HCT116 (cell line): ENCODE measurements around the gene DPRX. TPM values are rescaled to one million over a fixed set of nuclear protein-coding genes. Genes with fewer than 3 reads are reported as not detected.

Experiments used
- ATAC-seq: fragments of 200-7000 bp; cut with Tn5 transposase; 2 replicates; pipeline ENCODE4 v1.9.1; 2020; ENCODE audit warnings: mild to moderate bottlenecking, moderate library complexity
- BruUV-seq: library from RNA; stranded (reverse); fragments of 400-500 nt; replicated peaks from 2 replicates; lab custom pipeline; 2021; lab: Mats Ljungman, UMichigan
- CTCF ChIA-PET: fragments of 300-600 bp; sonication (Branson Sonifier 250); formaldehyde crosslinking; loops from one replicate; lab custom pipeline; 2021; ENCODE audit warnings: antibody characterized with exemption; lab: Charles Lee
- POLR2A ChIA-PET: fragments of 300-600, 350-600 bp; sonication (Branson Sonifier 250); formaldehyde crosslinking; loops from one replicate; lab custom pipeline; 2021; ENCODE audit warnings: antibody characterized with exemption; lab: Charles Lee
- RAD21 ChIA-PET, 2 experiments: fragments of 300-600 bp; sonication (Branson Sonifier 250); formaldehyde crosslinking; loops; one replicate each; lab custom pipeline; 2023; ENCODE audit warnings: low total read pairs in 2 of 2; ENCODE audit not compliant: uncharacterized antibody in 2 of 2, unreplicated experiment in 2 of 2, low non-redundant PET in 1 of 2; lab: Charles Lee
- DNase-seq: peaks from one replicate; pipeline ENCODE4 v3.0.0-alpha.2; 2010; ENCODE audit warnings: low read depth, low spot score
- H2AFZ ChIP-seq: fragments of 200-600 bp; shearing (Covaris generic), sonication (generic); 2 replicates; pipeline ENCODE4 v1.6.1; 2017; ENCODE audit warnings: low read depth, mixed run types, mixed read lengths, antibody characterized with exemption, low read length; ENCODE audit not compliant: poor library complexity, severe bottlenecking
- H3K27ac ChIP-seq: 2 replicates; pipeline ENCODE4 v1.5.1; 2012; ENCODE audit warnings: low read depth, low read length
- H3K27me3 ChIP-seq: fragments of 200-600 bp; sonication (generic); 2 replicates; pipeline ENCODE4 v1.6.1; 2016; ENCODE audit warnings: mixed run types, low read length, mixed read lengths; ENCODE audit not compliant: insufficient read depth
- H3K36me3 ChIP-seq, 2 experiments: fragments of 200-500 bp in 1 of 2; fragments of 200-600 bp in 1 of 2; sonication (Bioruptor generic) in 1 of 2; sonication (generic) in 1 of 2; 2 replicates each; pipeline versions ENCODE4 v1.5.1 to v1.6.1; 2014 to 2016; ENCODE audit warnings: low read length in 2 of 2, inconsistent platforms in 1 of 2, mixed read lengths in 1 of 2, mixed run types in 1 of 2; ENCODE audit not compliant: insufficient read depth in 2 of 2, control insufficient read depth in 1 of 2
- H3K4me1 ChIP-seq, 2 experiments: fragments of 200-600 bp in 1 of 2; sonication (generic) in 1 of 2; 2 replicates each; pipeline versions ENCODE4 v1.5.1 to v1.6.1; 2012 to 2017; ENCODE audit warnings: low read length in 2 of 2, inconsistent platforms in 1 of 2, mild to moderate bottlenecking in 1 of 2, mixed read lengths in 1 of 2, mixed run types in 1 of 2, moderate library complexity in 1 of 2; ENCODE audit not compliant: insufficient read depth in 2 of 2, control insufficient read depth in 1 of 2
- H3K4me2 ChIP-seq: fragments of 200-600 bp; sonication (generic); 2 replicates; pipeline ENCODE4 v1.6.1; 2017; ENCODE audit warnings: mixed run types, low read length, mixed read lengths
- H3K4me3 ChIP-seq, 2 experiments: fragments of 200-600 bp in 1 of 2; sonication (generic) in 1 of 2; replicated peaks in 1 of 2; 2 replicates each; pipeline ENCODE4 v1.5.1; 2011 to 2016; ENCODE audit warnings: low read length in 2 of 2, control low read depth in 1 of 2, low read depth in 1 of 2, mild to moderate bottlenecking in 1 of 2, mixed read lengths in 1 of 2, mixed run types in 1 of 2
- H3K79me2 ChIP-seq: fragments of 200-600 bp; sonication (generic); 2 replicates; pipeline ENCODE4 v1.6.1; 2017; ENCODE audit warnings: mild to moderate bottlenecking, mixed run types, low read length, moderate library complexity, mixed read lengths; ENCODE audit not compliant: insufficient read depth
- H3K9ac ChIP-seq: fragments of 200-600 bp; sonication (generic); 2 replicates; pipeline ENCODE4 v1.6.1; 2016; ENCODE audit warnings: low read length, mixed read lengths
- H3K9me2 ChIP-seq: fragments of 200-600 bp; sonication (generic), shearing (Covaris generic); 2 replicates; pipeline ENCODE4 v1.6.1; 2017; ENCODE audit warnings: mixed run types, mild to moderate bottlenecking, moderate library complexity; ENCODE audit not compliant: insufficient read depth
- H3K9me3 ChIP-seq, 2 experiments: fragments of 200-500 bp in 1 of 2; fragments of 200-600 bp in 1 of 2; sonication (Bioruptor generic) in 1 of 2; sonication (generic) in 1 of 2; 2 replicates each; pipeline ENCODE4 v1.6.1; 2014 to 2017; ENCODE audit warnings: low read length in 2 of 2, mixed read lengths in 2 of 2, inconsistent platforms in 1 of 2, low read depth in 1 of 2, mild to moderate bottlenecking in 1 of 2, mixed run types in 1 of 2, moderate library complexity in 1 of 2; ENCODE audit not compliant: control insufficient read depth in 1 of 2, insufficient read depth in 1 of 2
- H4K20me1 ChIP-seq: fragments of 200-600 bp; sonication (generic), shearing (Covaris generic); 2 replicates; pipeline ENCODE4 v1.6.1; 2017; ENCODE audit warnings: mixed run types, mild to moderate bottlenecking, moderate library complexity; ENCODE audit not compliant: insufficient read depth
- CBX3 ChIP-seq: IDR thresholded peaks from 2 replicates; pipeline ENCODE4 v1.6.1; 2012; ENCODE audit warnings: low read depth
- CEBPB ChIP-seq: IDR thresholded peaks from 2 replicates; pipeline ENCODE4 v1.6.1; 2012; ENCODE audit warnings: low read depth
- EGR1 ChIP-seq: IDR thresholded peaks from 2 replicates; pipeline ENCODE4 v1.6.1; 2012; ENCODE audit warnings: low read depth
- EZH2phosphoT487 ChIP-seq: fragments of 200-600 bp; IDR thresholded peaks from 2 replicates; pipeline ENCODE4 v1.6.1; 2018; ENCODE audit warnings: antibody characterized with exemption, borderline replicate concordance
- FOSL1 ChIP-seq: IDR thresholded peaks from 2 replicates; pipeline ENCODE4 v1.6.1; 2012; ENCODE audit warnings: low read depth
- RAD21 ChIP-seq: IDR thresholded peaks from 2 replicates; pipeline ENCODE4 v1.6.1; 2012; ENCODE audit warnings: low read depth, mild to moderate bottlenecking
- TCF7L2 ChIP-seq: IDR thresholded peaks from 2 replicates; pipeline ENCODE4 v1.7.0; 2011; ENCODE audit warnings: borderline replicate concordance, inconsistent platforms; ENCODE audit not compliant: insufficient read depth, insufficient read length; ENCODE audit errors: extremely low read depth
- ZFX ChIP-seq: fragments of 450-650 bp; IDR thresholded peaks from 2 replicates; pipeline ENCODE4 v1.6.1; 2017
- intact Hi-C: fragments of 100-400 bp; cut with micrococcal nuclease; formaldehyde crosslinking; loops from 2 replicates; pipeline ENCODE4 v1.10.0; 2022
- total RNA-seq: library from RNA; stranded (reverse); gene quantifications from one replicate; pipeline ENCODE4 v1.2.1, GENCODE V29; 2021; ENCODE audit not compliant: unreplicated experiment
- TF ChIP-seq, protein P1 (sequence below): IDR thresholded peaks from 2 replicates; pipeline ENCODE4 v1.6.1; 2012; ENCODE audit warnings: low read depth

The DPRX gene
- total RNA-seq, 1 experiment from 2014 or later: not detected

- Histone ChIP-seq H3K4me2 (no peak overlapping the region), H3K36me3 (no peaks in the 10 kb centered on the region), H3K27me3 (no peaks in the 10 kb centered on the region), H3K9me3 (peaks cover 3 to 6% of the 10 kb centered on the region in 2 experiments; a peak in 2 of 4 replicates), H3K79me2 (no peaks in the 10 kb centered on the region), H3K27ac (no peak overlapping the region), H2AFZ (no peak overlapping the region), H3K9ac (no peak overlapping the region), H3K4me1 (no peaks in the 10 kb centered on the region), H3K4me3 (no peak overlapping the region), H3K9me2 (no peaks in the 10 kb centered on the region), H4K20me1 (no peaks in the 10 kb centered on the region)
- ChIA-PET POLR2A (no interaction called here), RAD21 (no interaction called here), CTCF (no interaction called here)
- DNase-seq: no peak
- no TSS peak for BruUV-seq
- no peak for ATAC-seq
- intact Hi-C loops: no loop called here
- TF ChIP-seq ZFX: no peak
- TF ChIP-seq CBX3: no peak
- no peak for TF ChIP-seq RAD21
- TF ChIP-seq, protein P1, sequence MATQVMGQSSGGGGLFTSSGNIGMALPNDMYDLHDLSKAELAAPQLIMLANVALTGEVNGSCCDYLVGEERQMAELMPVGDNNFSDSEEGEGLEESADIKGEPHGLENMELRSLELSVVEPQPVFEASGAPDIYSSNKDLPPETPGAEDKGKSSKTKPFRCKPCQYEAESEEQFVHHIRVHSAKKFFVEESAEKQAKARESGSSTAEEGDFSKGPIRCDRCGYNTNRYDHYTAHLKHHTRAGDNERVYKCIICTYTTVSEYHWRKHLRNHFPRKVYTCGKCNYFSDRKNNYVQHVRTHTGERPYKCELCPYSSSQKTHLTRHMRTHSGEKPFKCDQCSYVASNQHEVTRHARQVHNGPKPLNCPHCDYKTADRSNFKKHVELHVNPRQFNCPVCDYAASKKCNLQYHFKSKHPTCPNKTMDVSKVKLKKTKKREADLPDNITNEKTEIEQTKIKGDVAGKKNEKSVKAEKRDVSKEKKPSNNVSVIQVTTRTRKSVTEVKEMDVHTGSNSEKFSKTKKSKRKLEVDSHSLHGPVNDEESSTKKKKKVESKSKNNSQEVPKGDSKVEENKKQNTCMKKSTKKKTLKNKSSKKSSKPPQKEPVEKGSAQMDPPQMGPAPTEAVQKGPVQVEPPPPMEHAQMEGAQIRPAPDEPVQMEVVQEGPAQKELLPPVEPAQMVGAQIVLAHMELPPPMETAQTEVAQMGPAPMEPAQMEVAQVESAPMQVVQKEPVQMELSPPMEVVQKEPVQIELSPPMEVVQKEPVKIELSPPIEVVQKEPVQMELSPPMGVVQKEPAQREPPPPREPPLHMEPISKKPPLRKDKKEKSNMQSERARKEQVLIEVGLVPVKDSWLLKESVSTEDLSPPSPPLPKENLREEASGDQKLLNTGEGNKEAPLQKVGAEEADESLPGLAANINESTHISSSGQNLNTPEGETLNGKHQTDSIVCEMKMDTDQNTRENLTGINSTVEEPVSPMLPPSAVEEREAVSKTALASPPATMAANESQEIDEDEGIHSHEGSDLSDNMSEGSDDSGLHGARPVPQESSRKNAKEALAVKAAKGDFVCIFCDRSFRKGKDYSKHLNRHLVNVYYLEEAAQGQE: no peak
- TF ChIP-seq EGR1: no peak
- no peak for TF ChIP-seq EZH2phosphoT487
- TF ChIP-seq, all 23 proteins: peak for 0
Observed at GRCh38 chr19:53583181-53583580, 48.6 kb upstream of the DPRX start.

DNA sequence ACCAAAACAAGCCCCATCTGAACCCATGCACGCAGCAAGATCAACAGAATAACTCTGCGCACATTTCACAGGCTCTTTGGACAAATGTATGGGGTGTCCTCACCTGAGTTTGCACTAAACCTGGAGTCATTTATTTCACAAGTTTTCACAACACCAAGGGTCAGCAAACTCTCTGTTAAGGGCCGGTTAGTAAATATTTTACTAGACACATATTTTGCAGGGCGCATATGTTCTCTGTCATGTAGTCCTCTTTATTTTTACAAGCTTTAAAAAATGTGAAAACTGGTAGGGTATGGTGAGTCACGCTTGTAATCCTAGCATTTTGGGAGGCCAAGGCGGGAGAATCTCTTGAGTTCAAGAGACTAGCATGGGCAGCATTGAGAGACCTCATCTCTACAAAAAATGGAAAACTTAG is 45.5 kb upstream of the DPRX start:
- no peaks in the 10 kb centered on the region for H4K20me1 ChIP-seq
- CTCF ChIA-PET: no interaction called here
- H3K4me3 ChIP-seq: no peak overlapping the region
- no peak overlapping the region for H3K9ac ChIP-seq
- no peaks in the 10 kb centered on the region for H3K4me1 ChIP-seq
- H2AFZ ChIP-seq: no peak overlapping the region
- RAD21 ChIA-PET: no interaction called here
- no peaks in the 10 kb centered on the region for H3K9me2 ChIP-seq
- no peak overlapping the region for H3K4me2 ChIP-seq
- TF ChIP-seq CEBPB (no peak), FOSL1 (no peak), RAD21 (no peak), TCF7L2 (no peak)
- H3K79me2 ChIP-seq: no peaks in the 10 kb centered on the region
- DNase-seq: no peak
- no peak for ATAC-seq
- no TSS peak for BruUV-seq
- no peaks in the 10 kb centered on the region for H3K36me3 ChIP-seq
- no peak overlapping the region for H3K27ac ChIP-seq
- POLR2A ChIA-PET: no interaction called here
- intact Hi-C loops: no loop called here
- H3K27me3 ChIP-seq: no peaks in the 10 kb centered on the region
- peaks cover under 1 to 3% of the 10 kb centered on the region in 2 experiments; a peak in 2 of 4 replicates for H3K9me3 ChIP-seq
